HG03175 (cell line): ENCODE results near the gene CDK8.

Experiments
- ATAC-seq: cut with Tn5 transposase; IDR thresholded peaks from one replicate; pipeline ENCODE4 v1.9.1; 2021; ENCODE audit warnings: mild to moderate bottlenecking, moderate library complexity; ENCODE audit not compliant: unreplicated experiment

The CDK8 gene

GRCh38 chr13:26435646-26436045 is 181.7 kb downstream of the CDK8 start:
- no peak for ATAC-seq

DNA sequence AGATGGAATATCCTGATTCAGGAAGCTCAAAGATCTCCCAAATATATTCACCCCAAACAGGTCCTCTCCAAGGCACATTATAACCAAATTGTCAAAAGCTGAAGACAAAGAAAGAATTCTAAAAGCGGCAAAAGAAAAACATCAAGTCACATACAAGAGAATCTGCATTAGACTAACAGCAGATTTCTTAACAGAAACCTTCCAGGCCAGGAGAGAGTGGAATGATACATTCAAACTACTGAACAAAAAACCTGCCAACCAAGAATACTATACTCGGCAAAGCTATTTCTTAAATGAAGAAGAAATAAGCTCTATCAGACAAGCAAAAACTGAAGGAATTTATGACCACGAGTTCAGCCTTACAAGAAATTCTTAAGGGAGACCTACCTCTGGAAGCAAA is 183.0 kb downstream of the CDK8 start:
- ATAC-seq, result no peak

DNA sequence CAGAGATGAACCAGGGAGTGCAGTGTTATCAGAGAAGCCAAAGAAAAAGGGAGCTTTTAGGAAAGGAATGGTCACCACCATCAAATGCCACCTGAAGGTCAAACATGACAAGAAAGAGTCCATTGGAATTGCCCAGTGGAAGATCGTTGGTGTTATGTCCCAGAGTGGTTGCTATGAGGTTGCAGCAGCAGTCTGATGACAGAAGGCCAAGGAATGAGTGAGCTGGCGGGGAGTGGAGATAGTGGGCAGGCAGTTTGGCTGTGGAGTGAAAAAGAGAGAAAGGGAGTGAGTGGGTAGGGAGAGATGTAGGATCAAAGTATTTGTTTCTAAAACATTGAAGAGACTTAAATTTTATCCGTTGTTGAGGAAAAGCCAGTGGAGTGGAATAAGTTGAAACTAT is 186.2 kb downstream of the CDK8 start:
- ATAC-seq, result no peak

GRCh38 chr13:26441476-26441875 is 187.5 kb downstream of the CDK8 start:
- no peak for ATAC-seq

DNA sequence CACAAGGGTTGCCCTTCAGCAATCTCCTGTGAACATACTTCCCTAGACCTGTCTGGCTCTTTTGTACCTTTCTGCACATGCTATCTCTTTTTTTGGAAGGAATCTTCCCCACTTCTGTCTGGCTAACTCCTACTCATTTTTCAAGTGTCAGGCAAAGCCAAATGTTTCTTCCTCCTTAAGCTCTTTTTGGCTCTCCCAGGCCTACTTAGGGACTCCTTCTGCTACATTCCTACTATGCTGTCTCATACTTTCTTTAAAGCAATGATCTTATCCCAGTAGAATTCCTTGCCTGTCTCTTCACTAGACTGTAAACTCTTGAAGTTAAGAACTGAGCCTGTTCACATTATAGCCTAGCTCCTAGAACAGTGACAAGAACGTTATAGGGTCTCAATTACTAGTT is 188.6 kb downstream of the CDK8 start:
- ATAC-seq, result no peak

GRCh38 chr13:26445092-26445491 is 191.2 kb downstream of the CDK8 start:
- no peak for ATAC-seq

GRCh38 chr13:26446751-26447150 is 192.8 kb downstream of the CDK8 start:
- no peak for ATAC-seq

- no peak for ATAC-seq
Measured at GRCh38 chr13:26448032-26448431, 194.1 kb downstream of the CDK8 start.

DNA sequence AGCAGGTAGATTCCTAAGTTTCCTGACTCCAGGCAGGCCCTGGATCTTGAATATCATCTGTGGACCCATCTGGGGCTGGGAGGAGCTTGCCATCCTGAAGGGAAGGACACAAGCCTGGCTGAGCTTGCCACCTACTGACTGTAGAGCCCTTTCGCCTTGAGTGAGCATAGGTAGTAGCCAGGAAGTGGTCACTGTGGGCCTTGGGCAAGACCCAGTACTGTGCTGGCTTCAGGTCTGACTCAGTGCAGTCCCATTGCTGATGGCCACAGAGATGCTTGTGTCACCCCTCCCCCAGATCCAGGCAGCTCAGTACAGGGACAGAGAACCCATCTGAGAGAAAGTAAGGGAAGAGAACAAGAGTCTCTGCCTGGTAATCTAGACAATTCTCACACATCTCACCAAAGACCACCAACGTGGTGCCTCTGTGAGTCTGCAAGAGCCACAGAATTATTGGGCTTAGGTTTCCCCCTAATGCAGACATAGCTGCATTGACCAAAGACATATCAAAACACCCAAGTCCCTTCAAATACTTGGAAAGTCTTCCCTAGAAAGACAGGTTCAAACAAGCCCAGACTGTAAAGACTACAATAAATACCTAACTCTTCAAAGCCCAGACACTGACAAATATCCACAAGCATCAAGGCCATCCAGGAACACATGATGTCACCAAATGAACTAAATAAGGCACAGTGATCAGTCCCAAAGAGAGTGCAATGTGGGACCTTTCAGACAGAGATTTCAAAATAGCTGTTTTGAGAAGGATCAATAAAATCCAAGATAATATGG is 195.3 kb downstream of the CDK8 start:
- ATAC-seq, result no peak
